ENCODE results near the gene FRMPD4. TPM values are rescaled to one million over a fixed set of nuclear protein-coding genes. Genes with fewer than 3 reads are reported as not detected.

The FRMPD4 gene
- total and polyA plus RNA-seq, 2 experiments from 2014 or later = 0.19 to 0.80 TPM

DNA sequence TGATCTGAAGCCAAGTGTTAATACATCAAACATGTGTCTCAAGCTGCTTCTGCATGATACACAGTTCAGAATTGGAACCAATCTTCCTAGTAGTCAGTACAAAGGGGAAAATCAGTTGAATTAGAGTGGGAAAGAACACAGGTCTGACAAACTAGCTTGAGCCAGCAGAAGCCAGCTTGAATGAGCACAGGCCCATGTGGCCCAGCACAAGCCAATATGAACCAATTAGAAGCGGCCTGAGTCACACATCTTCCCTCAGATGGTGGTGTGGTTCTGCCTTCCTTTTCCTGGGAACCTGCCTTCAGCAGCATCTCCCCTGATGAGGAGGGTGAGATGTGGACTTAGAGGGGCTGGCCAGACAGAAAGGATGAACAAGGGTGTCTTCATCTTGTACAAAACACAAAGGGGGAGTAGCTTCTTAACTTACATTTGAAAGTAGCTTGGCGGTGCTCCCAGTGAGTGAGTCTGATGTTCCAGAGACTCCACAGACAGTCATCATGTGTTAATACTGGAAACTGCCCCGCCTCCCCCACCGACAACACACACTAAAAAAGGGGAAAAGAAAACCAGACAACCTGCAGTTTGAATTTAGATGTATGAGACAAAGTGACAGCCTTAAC lies 72.0 kb downstream of the FRMPD4 start:
- DNase-seq (ENCODE audit: low spot score) (no peak), ATAC-seq (no peak)
- Histone ChIP-seq H3K27ac (ENCODE audit: low read depth) (no peak overlapping the region), H3K9me2 (ENCODE audit: insufficient read depth) (no peaks in the 10 kb centered on the region), H3K4me1 (ENCODE audit: insufficient read depth) (no peaks in the 10 kb centered on the region), H3K27me3 (ENCODE audit: insufficient read depth) (no peaks in the 10 kb centered on the region), H2AFZ (no peak overlapping the region), H3K79me2 (replicated peaks; ENCODE audit: insufficient read depth) (no peaks in the 10 kb centered on the region), H3K36me3 (ENCODE audit: insufficient read depth) (no peaks in the 10 kb centered on the region), H3K4me2 (no peak overlapping the region), H3K4me3 (no peak overlapping the region), H3F3A (replicated peaks; ENCODE audit: low read depth) (no peaks in the 10 kb centered on the region), H4K20me1 (replicated peaks; ENCODE audit: insufficient read depth) (no peaks in the 10 kb centered on the region)
- TF ChIP-seq POLR2AphosphoS5 (IDR thresholded peaks at IDR 0.05; ENCODE audit: low read depth) (no peak), EZH2 (IDR thresholded peaks at IDR 0.05; ENCODE audit: low read depth, unreplicated experiment) (no peak), CREB1 (CRISPR knock-in tag; IDR thresholded peaks at IDR 0.05; ENCODE audit: low read depth) (no peak), ZNF331 (CRISPR knock-in tag; IDR thresholded peaks at IDR 0.05; ENCODE audit: low read depth) (no peak), EZH2phosphoT487 (IDR thresholded peaks at IDR 0.05; ENCODE audit: unreplicated experiment) (no peak), ZNF114 (CRISPR knock-in tag; IDR thresholded peaks at IDR 0.05) (no peak), STAT1 (IDR thresholded peaks at IDR 0.05; ENCODE audit: unreplicated experiment) (no peak)
- TF ChIP-seq, protein P1, sequence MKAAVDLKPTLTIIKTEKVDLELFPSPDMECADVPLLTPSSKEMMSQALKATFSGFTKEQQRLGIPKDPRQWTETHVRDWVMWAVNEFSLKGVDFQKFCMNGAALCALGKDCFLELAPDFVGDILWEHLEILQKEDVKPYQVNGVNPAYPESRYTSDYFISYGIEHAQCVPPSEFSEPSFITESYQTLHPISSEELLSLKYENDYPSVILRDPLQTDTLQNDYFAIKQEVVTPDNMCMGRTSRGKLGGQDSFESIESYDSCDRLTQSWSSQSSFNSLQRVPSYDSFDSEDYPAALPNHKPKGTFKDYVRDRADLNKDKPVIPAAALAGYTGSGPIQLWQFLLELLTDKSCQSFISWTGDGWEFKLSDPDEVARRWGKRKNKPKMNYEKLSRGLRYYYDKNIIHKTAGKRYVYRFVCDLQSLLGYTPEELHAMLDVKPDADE (IDR thresholded peaks at IDR 0.05) = no peak
- TF ChIP-seq, protein P2, sequence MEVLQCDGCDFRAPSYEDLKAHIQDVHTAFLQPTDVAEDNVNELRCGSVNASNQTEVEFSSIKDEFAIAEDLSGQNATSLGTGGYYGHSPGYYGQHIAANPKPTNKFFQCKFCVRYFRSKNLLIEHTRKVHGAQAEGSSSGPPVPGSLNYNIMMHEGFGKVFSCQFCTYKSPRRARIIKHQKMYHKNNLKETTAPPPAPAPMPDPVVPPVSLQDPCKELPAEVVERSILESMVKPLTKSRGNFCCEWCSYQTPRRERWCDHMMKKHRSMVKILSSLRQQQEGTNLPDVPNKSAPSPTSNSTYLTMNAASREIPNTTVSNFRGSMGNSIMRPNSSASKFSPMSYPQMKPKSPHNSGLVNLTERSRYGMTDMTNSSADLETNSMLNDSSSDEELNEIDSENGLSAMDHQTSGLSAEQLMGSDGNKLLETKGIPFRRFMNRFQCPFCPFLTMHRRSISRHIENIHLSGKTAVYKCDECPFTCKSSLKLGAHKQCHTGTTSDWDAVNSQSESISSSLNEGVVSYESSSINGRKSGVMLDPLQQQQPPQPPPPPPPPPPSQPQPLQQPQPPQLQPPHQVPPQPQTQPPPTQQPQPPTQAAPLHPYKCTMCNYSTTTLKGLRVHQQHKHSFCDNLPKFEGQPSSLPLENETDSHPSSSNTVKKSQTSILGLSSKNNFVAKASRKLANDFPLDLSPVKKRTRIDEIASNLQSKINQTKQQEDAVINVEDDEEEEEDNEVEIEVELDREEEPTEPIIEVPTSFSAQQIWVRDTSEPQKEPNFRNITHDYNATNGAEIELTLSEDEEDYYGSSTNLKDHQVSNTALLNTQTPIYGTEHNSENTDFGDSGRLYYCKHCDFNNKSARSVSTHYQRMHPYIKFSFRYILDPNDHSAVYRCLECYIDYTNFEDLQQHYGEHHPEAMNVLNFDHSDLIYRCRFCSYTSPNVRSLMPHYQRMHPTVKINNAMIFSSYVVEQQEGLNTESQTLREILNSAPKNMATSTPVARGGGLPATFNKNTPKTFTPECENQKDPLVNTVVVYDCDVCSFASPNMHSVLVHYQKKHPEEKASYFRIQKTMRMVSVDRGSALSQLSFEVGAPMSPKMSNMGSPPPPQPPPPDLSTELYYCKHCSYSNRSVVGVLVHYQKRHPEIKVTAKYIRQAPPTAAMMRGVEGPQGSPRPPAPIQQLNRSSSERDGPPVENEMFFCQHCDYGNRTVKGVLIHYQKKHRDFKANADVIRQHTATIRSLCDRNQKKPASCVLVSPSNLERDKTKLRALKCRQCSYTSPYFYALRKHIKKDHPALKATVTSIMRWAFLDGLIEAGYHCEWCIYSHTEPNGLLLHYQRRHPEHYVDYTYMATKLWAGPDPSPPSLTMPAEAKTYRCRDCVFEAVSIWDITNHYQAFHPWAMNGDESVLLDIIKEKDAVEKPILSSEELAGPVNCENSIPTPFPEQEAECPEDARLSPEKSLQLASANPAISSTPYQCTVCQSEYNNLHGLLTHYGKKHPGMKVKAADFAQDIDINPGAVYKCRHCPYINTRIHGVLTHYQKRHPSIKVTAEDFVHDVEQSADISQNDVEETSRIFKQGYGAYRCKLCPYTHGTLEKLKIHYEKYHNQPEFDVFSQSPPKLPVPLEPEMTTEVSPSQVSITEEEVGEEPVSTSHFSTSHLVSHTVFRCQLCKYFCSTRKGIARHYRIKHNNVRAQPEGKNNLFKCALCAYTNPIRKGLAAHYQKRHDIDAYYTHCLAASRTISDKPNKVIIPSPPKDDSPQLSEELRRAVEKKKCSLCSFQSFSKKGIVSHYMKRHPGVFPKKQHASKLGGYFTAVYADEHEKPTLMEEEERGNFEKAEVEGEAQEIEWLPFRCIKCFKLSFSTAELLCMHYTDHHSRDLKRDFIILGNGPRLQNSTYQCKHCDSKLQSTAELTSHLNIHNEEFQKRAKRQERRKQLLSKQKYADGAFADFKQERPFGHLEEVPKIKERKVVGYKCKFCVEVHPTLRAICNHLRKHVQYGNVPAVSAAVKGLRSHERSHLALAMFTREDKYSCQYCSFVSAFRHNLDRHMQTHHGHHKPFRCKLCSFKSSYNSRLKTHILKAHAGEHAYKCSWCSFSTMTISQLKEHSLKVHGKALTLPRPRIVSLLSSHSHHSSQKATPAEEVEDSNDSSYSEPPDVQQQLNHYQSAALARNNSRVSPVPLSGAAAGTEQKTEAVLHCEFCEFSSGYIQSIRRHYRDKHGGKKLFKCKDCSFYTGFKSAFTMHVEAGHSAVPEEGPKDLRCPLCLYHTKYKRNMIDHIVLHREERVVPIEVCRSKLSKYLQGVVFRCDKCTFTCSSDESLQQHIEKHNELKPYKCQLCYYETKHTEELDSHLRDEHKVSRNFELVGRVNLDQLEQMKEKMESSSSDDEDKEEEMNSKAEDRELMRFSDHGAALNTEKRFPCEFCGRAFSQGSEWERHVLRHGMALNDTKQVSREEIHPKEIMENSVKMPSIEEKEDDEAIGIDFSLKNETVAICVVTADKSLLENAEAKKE (CRISPR knock-in tag; IDR thresholded peaks at IDR 0.05) = no peak
- Mint-ChIP-seq H3K36me3 (ENCODE audit: low read depth) (no peaks in the 10 kb centered on the region), H3K4me3 (no peak overlapping the region), H3K27ac (no peak overlapping the region), H3K27me3 (ENCODE audit: insufficient read depth, low read depth, poor library complexity) (no peaks in the 10 kb centered on the region), H3K9me3 (no peaks in the 10 kb centered on the region), H3K4me1 (no peaks in the 10 kb centered on the region)

Measured in GM23338 (cell line).